ENCODE results near the gene HERC4.

- no peak for TF ChIP-seq EZH2 (IDR thresholded peaks at IDR 0.05; ENCODE audit: borderline replicate concordance, low read length)
- TF ChIP-seq CTCF (IDR thresholded peaks at IDR 0.05; ENCODE audit: low read length), result no peak
Observed at GRCh38 chr10:68049289-68050078, 25.6 kb downstream of the HERC4 start.
